Raji (cell line): ENCODE results near the gene MS4A4E.

Source experiments
- POLR2A ChIP-seq: IDR thresholded peaks from 2 replicates; pipeline ENCODE4 v1.6.1; 2011; ENCODE audit warnings: low read depth, low read length, control low read depth; ENCODE audit not compliant: insufficient read depth

The MS4A4E gene

DNA sequence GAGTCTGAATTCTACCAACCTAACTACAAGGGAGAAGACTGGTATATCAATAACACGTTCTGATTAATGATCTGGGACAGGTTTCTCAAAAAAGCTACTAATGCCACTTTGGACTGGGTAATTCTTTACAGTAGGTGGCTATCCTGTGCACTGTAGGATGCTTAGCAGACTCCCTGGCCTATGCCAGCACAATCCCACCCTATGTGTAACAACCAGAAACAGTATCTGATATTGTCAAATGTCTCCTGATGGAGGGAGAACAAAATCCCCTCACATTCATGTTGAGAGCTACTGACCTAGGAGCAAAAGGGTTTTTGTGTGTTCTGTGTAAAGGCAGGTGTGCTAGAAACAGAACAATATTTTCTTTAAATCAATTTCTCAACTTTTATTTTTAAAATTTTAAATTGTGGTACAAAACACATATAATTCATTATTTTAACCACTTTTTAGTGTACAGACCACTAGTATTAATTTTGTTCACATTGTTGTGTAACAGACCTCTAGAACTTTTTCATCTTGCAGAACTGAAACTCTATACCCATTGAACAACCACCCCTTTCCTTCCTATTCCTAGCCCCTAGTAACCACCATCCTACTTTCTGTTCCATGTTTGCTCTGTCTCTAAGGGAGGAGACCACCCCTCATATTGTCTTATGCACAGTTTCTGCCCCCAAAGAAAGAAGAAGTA is 58.0 kb downstream of the MS4A4E start:
- no peak for TF ChIP-seq POLR2A

DNA sequence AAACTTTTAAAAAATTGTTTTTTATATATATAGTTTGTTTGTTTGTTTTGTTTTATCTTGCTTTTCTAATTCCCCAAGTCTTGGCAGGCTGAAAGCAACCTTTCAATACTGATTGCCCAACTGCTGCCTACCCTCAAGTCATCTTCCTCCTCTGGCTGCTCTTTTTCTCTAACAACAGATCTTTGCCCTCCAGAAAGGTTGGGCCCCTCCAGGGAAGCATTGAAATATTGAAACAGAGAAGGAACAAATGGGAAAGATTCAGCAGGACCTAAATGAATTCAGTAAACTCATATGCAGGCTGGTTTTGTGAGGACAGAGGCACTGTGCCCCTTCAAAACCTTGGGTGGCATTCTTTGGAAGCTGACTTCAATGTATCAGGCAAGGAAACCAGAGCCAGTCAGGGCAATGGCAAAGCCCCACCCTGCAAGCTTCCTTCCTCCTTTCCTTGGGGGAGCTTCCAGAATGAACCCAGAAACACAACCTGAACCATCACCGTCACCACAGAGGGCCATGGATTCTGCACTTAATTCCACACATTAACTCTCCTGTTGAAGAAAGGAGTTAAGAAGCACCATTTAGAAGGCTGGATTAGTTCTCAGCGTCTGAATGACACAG is 59.2 kb downstream of the MS4A4E start:
- no peak for TF ChIP-seq POLR2A

DNA sequence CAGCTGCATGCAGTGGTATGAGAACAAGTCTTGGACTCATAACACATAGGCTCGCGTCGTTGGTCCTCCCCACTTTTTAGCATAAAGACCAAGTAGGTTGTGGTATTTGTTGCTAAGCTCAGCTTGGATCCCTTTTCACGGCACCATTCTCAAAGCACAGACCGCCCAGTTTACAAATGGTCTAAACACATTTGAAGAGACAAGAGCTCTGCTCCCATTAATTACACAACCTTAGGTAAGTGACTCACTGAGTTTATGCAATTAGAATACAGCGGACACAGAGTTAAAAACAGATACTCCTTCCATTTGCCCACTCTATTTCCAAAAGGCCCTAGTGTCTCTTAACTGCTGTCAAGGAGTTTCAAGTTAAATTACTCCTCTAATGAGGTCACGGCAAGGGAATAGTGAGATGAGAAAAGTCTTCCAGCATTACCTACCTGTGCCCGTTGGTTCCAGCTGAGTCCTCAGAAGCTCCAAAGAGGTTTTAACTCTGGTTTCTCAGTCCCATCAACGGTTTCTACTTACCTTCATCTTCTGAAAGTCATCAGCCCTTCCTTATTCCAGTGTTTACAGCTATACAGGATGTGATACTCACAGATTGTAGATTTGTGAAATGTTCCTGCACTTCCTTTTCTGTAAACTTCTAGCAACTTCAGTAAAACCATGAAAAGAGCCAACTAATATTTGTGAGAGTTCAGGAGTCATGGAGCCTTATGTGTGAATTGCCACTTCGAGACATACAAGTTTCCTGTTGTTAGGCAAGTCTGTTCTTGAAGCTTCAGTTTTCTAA is 60.2 kb downstream of the MS4A4E start, which contains the start of gene MS4A6A:
TSS of gene MS4A6A (minus strand) at position 543 of the 790 bp plus-strand sequence. CDS start 1,356 bp downstream, outside the sequence.
- no peak for TF ChIP-seq POLR2A

DNA sequence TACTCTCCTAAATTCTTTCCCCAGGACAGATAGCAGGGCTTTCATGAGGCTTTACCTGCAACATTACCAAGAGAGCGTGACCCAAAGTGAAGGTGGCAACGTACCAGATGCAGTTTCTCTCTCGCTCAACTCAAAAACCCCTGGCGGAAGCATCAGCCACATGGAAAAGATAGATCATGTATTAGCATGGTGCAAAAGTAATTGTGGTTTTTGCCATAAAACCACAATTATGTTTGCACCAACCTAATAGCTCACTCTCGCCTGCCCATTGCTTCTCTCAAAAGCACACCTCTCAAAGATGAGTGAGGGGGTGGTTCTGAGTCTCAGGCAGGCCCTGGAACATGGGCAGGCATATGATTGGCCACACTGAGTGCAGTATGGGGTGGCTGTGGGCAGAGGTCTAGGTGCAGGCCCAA is 67.1 kb downstream of the MS4A4E start:
- TF ChIP-seq POLR2A: no peak

DNA sequence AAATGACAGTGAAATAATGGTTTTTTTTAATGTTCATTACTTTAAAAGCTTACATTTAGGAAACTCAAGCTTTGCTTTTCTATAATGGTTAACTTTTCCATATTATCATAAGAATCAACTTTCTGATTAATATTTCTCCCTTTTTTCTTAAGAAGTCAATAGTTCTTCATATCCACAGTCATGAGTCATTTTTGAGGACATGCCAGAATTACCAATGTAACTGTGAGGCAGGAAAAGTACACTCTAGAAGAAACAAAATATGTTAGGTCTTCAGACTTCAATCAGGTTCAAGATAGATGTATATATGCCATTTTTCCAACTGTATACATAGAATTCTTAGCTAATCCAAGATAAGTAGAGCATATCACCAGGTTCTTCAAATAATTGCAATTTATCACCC is 70.9 kb downstream of the MS4A4E start:
- TF ChIP-seq POLR2A: no peak

DNA sequence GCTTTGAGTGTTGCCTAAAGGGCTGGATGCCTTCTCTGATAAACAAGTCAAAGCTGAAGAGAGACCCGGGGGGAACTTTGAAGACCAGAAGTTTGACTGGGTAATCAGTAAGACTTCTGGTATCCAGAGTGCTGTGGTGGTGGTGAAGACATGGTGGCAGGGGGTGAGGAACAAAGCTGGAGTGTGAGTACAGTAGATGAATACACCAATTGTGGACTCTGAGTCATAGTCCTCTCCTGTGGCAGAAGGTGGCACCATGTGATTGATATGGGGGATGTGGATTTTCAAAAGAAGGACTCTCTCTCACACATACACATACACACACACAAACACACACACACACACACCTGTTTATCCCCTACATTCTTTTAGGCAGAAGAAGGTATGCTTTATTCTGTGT is 72.4 kb downstream of the MS4A4E start:
- TF ChIP-seq POLR2A: no peak

DNA sequence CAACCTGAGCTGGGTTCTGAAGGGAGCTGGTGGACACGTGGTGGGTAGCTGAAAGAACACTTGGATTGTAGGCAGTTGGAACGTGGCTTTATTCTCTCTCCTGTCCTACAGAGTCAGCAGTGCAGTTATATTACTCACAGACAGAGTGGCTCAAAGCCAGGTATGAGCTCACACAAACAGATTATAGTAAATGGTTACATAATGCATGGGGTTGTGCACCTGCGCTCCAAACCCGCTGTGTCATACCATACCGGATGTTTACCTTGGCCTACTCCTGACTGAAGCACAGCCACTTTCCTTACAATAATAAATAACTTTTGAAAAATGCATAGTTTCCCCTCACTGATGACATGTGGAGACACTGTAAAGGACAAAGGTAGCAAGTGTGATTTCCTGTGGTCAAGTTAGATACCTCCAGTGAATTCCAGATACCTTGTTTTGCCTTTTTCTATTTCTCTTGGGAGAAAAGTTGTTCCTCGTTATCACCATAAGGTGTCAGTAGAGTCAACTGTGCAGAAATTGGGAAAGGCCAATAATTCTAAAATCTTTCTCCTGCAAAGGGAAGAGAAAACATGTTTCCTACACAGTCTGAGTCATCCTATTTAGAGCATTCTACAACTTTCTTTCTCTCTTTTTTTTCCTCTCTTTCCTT is 73.5 kb downstream of the MS4A4E start:
- TF ChIP-seq POLR2A: no peak

DNA sequence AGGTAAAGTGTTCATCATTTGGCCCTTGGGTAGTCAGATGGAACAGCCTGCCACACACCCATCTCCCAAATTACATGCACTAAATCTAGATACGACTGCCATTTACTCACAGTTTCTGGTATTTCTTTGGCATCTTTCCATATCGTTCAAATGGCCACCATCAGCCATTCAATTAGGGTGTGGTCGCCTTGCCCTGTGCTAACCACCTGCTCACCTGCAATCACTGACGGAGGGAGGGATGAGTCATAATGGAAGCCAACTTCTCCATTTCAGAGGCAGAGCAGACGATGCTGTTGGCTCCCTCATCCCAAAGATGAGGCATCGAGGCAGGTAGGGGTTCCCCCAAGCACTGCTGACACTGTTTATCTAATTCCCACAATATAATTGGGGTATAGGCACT is 74.6 kb downstream of the MS4A4E start:
- TF ChIP-seq POLR2A: no peak

DNA sequence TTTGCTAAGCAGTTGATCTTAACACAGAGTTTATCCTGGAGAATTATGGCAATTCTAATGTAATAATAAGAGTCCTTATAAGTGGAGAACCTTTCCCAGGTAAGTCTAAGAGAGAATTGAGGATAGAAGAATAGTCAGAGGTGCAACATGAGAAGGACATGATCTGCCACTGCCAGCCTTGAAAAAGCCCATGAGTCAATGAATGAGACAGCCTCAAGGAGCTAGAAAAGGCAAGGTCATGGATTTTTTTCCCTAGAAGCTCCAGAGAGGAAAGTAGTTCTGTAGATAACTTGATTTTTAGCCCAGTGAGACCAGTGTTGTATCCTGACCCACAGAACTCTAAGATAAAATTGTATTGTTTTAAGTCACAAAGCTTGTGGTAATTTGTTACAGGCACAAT is 77.0 kb downstream of the MS4A4E start:
- no peak for TF ChIP-seq POLR2A

DNA sequence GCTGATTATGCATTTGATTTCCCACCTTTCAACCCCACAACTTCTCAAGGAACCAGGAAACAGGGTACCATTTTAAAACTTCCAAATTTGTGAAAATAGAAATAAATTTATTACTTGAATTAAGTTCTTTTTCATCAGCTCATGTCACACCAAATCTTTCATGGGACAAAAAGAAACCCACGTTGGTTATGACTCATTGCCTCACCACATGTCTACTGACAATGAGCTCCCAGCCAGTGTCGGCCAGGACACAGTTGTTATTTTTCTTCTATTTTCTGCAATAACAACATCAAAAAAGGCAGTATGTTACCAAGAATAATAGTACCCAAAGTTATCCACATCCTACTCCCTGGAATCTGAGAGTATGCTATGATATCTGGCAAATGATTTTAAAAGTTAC is 77.4 kb downstream of the MS4A4E start:
- TF ChIP-seq POLR2A: no peak

DNA sequence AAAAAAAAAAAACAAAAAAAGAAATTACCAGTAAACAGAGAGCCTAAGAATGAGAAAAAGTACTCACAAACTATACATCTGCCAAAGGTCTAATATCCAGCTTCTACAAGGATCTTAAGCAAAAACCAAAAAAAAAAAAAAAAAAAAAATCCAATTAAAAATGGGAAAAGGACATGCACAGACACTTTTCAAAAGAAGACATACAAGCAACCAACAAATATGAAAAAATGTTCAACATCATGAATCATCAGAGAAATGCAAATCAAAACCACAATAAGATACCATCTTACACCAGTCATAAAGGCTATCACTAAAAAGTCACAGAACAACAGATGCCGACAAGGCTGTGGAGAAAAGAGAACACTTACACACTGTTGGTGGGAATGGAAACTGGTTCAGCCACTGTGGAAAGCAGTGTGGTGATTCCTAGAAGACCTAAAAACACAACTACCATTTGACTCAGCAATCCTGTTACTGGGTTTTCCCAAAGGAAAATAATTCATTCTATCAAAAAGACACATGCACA is 78.3 kb downstream of the MS4A4E start:
- TF ChIP-seq POLR2A: no peak

DNA sequence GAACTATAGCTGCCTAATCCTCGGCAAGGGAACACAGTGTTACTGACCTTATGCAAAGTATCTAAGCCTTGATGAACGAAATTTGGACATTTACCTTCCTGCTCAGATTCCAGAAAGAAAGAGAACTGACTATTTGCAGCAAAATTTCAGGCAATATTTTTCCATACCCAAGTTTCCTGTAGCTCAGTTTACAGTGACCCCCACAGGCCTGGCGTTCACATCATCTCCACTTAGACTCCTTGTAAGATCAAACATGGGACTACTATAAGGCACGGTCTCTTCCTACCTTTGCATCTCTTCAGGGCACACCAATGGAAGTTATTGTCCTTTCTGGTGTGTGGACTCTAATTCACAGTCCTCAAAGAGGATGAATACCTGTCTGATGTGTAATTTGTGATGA is 81.2 kb downstream of the MS4A4E start:
- no peak for TF ChIP-seq POLR2A

DNA sequence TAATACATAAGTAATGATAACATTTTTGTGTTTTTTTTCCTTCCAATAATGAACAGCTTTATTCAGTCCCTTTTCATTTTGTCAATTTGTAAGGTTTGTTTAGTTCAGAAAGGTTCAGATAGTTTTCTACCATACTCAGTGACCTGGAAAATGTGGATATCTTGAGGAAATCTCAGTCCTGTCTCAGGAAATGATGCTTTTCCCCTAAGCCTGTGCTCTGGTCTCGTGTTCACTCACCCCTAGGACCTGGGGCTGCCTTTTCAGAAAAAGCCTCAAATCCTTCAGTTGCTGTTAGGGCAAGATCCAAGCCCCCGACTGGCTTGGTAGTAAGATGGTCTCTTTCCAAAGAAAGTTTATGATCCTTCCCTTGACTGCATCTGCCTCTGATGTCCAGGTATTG is 81.8 kb downstream of the MS4A4E start:
- no peak for TF ChIP-seq POLR2A

DNA sequence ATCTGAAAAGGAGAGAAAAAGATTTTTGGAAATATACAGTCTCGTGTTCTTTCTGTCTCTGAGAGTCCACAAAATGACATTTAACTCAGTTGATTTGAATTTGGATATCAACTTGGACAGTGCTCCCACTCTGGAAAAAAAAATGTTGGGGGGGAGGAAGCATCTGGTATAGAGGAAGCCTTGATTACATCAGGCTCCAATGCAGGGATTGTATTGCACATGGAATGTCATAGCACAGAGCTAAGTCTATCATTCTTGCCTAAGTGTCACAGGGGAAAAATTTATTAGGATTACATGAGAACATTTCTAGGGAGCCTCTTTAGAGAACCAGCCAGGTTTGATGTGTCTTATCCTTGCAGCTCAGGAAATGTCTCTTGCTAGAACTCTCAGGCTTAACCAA is 83.1 kb downstream of the MS4A4E start:
- TF ChIP-seq POLR2A: no peak

DNA sequence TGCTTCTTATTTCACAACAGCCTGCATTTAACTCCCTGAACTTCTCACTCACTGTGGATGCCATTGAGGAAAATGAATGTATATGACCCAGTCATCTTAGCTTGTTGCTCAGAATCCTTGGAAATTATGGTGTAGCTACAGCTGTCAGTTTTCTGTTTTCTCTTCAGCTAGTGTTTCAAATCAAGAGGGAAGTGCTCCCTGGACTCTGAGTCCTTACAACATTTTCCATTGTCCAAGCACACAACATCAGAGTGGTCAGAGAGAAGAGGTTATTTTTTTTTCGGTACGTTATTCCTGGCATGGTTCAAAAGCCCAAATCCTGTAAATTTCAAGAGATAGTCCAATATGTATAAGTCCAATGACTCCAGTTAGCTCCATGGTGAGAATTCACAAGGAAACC is 83.7 kb downstream of the MS4A4E start:
- no peak for TF ChIP-seq POLR2A

DNA sequence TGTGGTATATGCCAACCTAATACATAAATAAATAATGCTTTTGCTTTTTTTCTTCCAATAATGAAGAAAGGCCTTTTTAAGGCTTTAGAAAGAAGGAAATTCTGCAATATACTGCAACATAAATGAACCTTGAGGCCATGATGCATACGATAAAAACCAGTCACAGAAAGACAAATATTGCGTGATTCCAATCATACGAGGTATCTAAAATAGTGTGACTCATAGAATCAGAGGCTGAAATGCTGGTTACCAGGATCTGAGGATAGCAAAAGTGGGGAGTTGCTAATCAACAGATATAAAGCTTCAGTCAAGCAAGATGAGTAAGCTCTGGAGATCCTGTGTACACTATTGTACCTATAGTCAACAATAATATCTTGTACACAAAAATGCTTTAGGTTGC is 84.3 kb downstream of the MS4A4E start:
- no peak for TF ChIP-seq POLR2A

DNA sequence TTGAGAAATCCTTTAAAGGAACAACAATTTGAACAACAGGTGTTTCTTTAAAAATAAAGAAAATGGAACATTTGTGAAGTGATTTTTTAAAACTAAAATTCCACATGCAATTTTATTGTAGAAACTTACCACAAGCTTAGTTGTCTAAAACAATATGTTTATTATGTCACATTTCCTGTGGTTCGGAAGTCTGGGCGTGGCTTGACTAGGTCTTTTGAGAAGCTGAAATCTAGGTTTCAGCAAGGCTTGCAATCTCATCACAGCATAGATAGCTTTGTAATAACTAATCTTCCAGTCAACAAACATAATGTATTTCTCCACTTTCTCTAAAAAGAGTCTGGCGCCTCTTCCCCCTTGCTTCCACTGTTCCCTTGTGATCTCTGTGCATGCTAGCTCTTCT is 87.0 kb downstream of the MS4A4E start:
- TF ChIP-seq POLR2A: no peak
